D721Med (cell line): ENCODE data around the gene AIPL1.

Experiments
- DNase-seq: peaks from one replicate; pipeline ENCODE4 v3.0.0; 2011; ENCODE audit warnings: low spot score; ENCODE audit not compliant: insufficient read length
- FAIRE-seq: peaks from 2 replicates; lab custom pipeline; 2011; peaks lifted over from hg19 to GRCh38; lab: Jason Lieb, UNC
- CTCF ChIP-seq: IDR thresholded peaks from 2 replicates; pipeline ENCODE4 v1.5.1; 2012; ENCODE audit warnings: mild to moderate bottlenecking, control low read depth; ENCODE audit not compliant: insufficient read depth; ENCODE audit errors: missing control alignments

AIPL1 gene

DNA sequence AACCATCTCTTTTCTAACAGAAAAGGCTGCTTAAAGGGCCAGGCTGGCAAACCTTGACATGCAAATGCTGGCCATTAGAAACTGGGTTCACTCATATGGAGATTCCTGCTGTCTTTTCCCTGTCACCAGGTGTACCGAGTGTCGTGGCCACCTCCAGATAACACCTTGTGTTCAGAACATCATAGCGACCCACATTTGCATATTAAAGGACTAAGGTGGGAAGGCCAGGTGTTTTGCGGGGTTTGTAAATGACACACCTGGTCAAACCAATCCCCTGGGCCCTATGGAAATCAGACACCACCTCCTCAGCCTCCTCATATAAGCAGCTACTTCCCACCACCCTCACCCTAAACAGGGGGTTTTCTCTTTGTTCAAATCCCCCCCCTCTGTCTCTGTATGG, 2.5 kb upstream of the AIPL1 start:
- TF ChIP-seq CTCF, result no peak
- no peak for DNase-seq
- no peak for FAIRE-seq

- FAIRE-seq, result no peak
- peak; percentile 65 for TF ChIP-seq CTCF
- DNase-seq, result no peak
Observed at GRCh38 chr17:6435968-6436367, 1.0 kb upstream of the AIPL1 start.

DNA sequence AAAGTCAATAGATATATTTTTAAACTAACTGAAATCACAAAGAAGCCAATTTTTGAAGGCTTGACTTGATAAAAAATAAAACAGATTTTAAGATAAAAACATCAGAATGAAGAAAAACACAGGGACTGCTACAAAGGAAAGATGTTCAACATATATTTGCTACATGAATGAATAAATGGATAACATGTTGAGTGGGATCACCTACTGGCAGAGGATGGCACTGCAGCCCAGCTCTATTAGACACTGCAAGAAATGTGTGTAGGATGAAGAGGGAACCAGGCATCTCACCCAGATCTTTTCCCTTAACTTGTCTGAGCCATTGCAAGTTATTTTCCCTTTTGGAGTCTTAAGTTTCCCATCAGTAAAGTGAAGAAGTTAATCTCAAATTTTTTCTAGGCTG, 4.2 kb downstream of the AIPL1 start:
- FAIRE-seq (no peak), DNase-seq (no peak)
- TF ChIP-seq CTCF, result no peak

GRCh38 chr17:6429266-6429665, 5.7 kb downstream of the AIPL1 start:
- TF ChIP-seq CTCF, result no peak
- DNase-seq (peak; percentile 87), FAIRE-seq (no peak)

- no peak for DNase-seq
- TF ChIP-seq CTCF, result no peak
- FAIRE-seq, result no peak
Observed at GRCh38 chr17:6428207-6428965, 6.5 kb downstream of the AIPL1 start.

- FAIRE-seq, result no peak
- TF ChIP-seq CTCF, result no peak
- no peak for DNase-seq
Observed at GRCh38 chr17:6427279-6427781, 7.6 kb downstream of the AIPL1 start.

DNA sequence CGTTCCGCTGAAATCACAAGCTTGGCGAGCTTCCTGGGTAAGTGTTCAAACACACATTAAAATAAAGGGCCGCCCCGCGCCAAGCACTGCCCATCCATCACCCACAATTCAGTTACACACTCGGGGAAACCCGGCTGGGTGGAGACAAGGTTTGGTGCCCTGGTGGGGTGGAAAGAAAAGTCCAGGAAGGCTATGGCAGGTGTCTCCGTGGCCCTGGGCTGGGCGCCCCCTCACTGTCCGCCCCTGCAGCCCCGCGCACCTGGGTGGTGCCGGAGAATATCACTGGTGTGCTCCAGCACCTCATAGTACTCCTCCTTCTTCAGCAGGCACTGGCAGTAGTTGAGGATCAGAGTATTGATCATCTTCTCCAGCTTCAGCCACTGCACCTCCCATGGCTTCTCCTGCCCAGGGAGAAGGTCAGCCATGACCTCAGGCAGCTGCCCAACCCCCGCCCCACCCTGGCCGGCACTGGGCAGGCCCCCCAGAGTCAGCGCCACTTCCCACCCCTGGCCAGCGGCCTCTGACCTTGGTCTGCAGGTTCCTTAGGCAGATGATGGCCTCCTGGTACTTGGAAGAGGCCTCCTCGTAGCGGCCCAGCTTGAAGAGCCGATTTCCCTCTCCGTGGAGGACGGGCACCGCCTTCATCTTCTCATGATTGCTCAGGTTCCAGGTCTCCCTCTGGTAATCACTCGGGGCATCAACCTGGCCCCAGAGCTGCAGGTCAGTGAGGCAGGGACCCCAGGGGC, 8.4 kb downstream of the AIPL1 start:
- DNase-seq, result no peak
- no peak for TF ChIP-seq CTCF
- no peak for FAIRE-seq
